Esophagus (tissue), 2 donors: ENCODE data around the gene CGRRF1. TPM values are rescaled to one million over a fixed set of nuclear protein-coding genes. Genes with fewer than 3 reads are reported as not detected.

ENCODE experiments used
- H3K27ac ChIP-seq, 2 donors: one replicate each; pipeline ENCODE4 v1.5.1; 2013; ENCODE audit warnings: low read depth in 2 of 2, mild to moderate bottlenecking in 2 of 2, inconsistent platforms in 1 of 2, low read length in 1 of 2, moderate library complexity in 1 of 2
- H3K27me3 ChIP-seq, 2 donors: one replicate each; pipeline ENCODE4 v1.6.1; 2013; ENCODE audit warnings: low read length in 2 of 2, control low read depth in 1 of 2, mild to moderate bottlenecking in 1 of 2; ENCODE audit not compliant: insufficient read depth in 2 of 2, control insufficient read depth in 1 of 2
- H3K36me3 ChIP-seq, 2 donors: one replicate each; pipeline ENCODE4 v1.6.1; 2013; ENCODE audit warnings: low read length in 1 of 2; ENCODE audit not compliant: control insufficient read depth in 2 of 2, insufficient read depth in 2 of 2
- H3K4me1 ChIP-seq, 2 donors: one replicate each; pipeline ENCODE4 v1.6.1; 2013; ENCODE audit warnings: low read length in 1 of 2; ENCODE audit not compliant: control insufficient read depth in 2 of 2, insufficient read depth in 2 of 2
- H3K4me3 ChIP-seq, 2 donors: one replicate each; pipeline ENCODE4 v1.5.1; 2013; ENCODE audit warnings: low read length in 2 of 2, mild to moderate bottlenecking in 2 of 2, low read depth in 1 of 2, moderate library complexity in 1 of 2
- H3K9me3 ChIP-seq, 2 donors: one replicate each; pipeline ENCODE4 v1.6.1; 2013; ENCODE audit warnings: mild to moderate bottlenecking in 2 of 2, low read depth in 1 of 2, low read length in 1 of 2, moderate library complexity in 1 of 2; ENCODE audit not compliant: control insufficient read depth in 2 of 2, insufficient read depth in 1 of 2
- WGBS, 2 donors: extraction: QIAGEN DNeasy Blood & Tissue Kit; methylation state at CpG; one replicate each; pipeline ENCODE4 v1.1.7; 2013; 5-methylcytosine and 5-hydroxymethylcytosine counted together
- polyA plus RNA-seq, 2 donors: library from polyadenylated mRNA; stranded (reverse); fragments of 200-250 nt; gene quantifications; one replicate each; pipeline ENCODE4 v1.2.3, GENCODE V29; 2013
- donor health status: healthy with polysubstance abuse.
- donor health status: Bipolar disorder and iron deficiency.

CGRRF1 gene
- polyA plus RNA-seq, 2 donors: 7.8 to 10.6 TPM

DNA sequence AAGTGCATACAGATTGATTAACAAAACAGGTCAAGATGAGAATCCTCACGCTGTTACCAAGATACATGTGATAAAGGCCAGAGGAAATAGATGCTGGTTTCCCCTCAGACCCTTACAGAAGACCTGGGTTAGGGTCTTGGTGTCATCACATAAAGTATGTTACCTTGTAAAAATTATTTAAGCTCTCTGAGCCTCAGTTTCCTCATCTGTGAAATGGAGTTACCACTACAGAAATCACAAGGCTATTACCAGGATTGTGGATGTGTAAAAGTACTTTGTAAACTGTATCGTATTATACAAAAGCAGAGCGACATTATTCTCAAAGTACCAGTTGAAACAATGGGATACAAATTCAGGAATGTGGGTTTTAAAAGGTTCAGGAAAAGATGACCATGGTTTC is 71.2 kb downstream of the CGRRF1 start:
- Histone ChIP-seq H3K27ac (no peak overlapping the region), H3K4me1 (peaks cover 0 to 7% of the 10 kb centered on the region in 2 donors), H3K27me3 (no peaks in the 10 kb centered on the region), H3K36me3 (no peaks in the 10 kb centered on the region), H3K9me3 (no peaks in the 10 kb centered on the region), H3K4me3 (no peak overlapping the region)
- 95 to 98% methylated on average over 3 of the region's 3 CpGs for WGBS, 2 donors

DNA sequence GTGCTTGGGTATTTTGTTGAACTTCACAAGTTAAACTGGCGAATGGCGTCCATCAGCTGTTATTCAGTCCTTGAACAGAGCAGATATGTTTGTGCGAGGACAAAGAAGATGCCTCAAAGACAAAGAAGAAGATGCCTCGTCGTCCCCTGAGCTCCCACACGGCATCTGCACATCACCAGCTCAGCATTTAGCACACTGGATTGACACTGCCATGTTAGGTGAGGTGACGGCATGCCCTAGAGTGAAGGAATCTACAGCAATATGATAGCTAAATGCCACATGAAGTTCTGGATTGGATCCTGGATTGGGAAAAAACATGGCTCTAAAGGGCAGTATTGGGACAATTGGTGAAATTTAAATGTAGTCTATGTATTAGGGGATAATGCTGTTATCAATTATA is 72.6 kb downstream of the CGRRF1 start:
- no peaks in the 10 kb centered on the region for H3K9me3 ChIP-seq
- no peaks in the 10 kb centered on the region for H3K36me3 ChIP-seq
- H3K27me3 ChIP-seq: no peaks in the 10 kb centered on the region
- WGBS, 2 donors: 91 to 92% methylated on average over 7 of the region's 7 CpGs
- H3K27ac ChIP-seq: no peak overlapping the region
- H3K4me3 ChIP-seq: no peak overlapping the region
- peaks cover 0 to 3% of the 10 kb centered on the region in 2 donors for H3K4me1 ChIP-seq

DNA sequence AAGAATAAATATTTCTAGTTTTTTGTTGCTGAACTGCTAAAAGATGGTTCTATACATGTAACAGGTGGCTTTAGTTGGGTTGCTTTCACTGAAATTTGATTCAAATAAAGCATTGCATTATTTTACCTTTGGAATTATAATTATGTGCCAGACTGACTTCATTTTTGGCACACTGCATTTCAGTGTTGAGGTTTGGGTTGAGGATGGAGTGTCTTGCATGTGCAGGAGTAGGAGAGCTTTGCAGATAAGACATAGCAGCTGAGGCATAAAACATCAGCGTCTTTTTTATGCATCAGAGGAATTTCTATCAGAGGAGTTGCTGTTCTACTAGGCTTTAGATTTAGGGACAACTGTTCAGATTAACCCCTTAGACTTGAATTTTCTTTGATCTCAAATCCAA is 74.4 kb downstream of the CGRRF1 start:
- H3K4me1 ChIP-seq: no peaks in the 10 kb centered on the region
- no peaks in the 10 kb centered on the region for H3K9me3 ChIP-seq
- H3K27me3 ChIP-seq: no peaks in the 10 kb centered on the region
- 43 to 67% methylated on average over 1 of the region's 1 CpG for WGBS, 2 donors
- no peak overlapping the region for H3K4me3 ChIP-seq
- no peak overlapping the region for H3K27ac ChIP-seq
- H3K36me3 ChIP-seq: no peaks in the 10 kb centered on the region

DNA sequence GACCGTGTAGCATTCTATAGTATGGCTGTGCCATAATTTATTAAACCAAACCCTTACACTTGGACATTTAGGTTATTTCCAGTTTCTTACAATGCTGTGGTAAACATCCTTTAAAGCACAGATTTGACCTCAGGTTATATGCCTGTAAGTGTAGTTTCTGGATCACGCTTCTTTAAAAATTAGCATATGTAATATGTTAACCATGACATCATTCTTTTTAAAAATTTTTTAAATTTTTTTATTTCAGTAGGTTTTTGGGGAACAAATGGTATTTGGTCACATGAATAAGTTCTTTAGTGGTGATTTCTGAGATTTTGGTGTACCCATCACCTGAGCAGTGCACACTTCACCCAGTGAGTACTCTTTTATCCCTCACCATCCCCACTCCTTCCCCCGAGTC is 75.5 kb downstream of the CGRRF1 start:
- no peak overlapping the region for H3K27ac ChIP-seq
- no peaks in the 10 kb centered on the region for H3K4me1 ChIP-seq
- H3K36me3 ChIP-seq: no peaks in the 10 kb centered on the region
- no peaks in the 10 kb centered on the region for H3K27me3 ChIP-seq
- no peak overlapping the region for H3K4me3 ChIP-seq
- 86 to 90% methylated on average over 3 of the region's 3 CpGs for WGBS, 2 donors
- no peaks in the 10 kb centered on the region for H3K9me3 ChIP-seq

Other genes with a start within 250 kb of the CGRRF1 start
- gene CDKN3, start 112.9 kb upstream of the CGRRF1 start, polyA plus RNA-seq: 10 to 100 TPM; 17.0 to 25.5 TPM
- 10 to 100 TPM; 41.6 to 91.4 TPM for gene CNIH1, start 68.5 kb upstream of the CGRRF1 start, polyA plus RNA-seq
- gene GMFB, start 20.9 kb upstream of the CGRRF1 start, polyA plus RNA-seq: 10 to 100 TPM in 1 of 2 donors, 1 to 10 TPM in 1; 6.9 to 10.5 TPM
- gene SAMD4A, start 57.2 kb downstream of the CGRRF1 start, polyA plus RNA-seq: 1 to 10 TPM; 1.1 to 1.7 TPM